ENCODE results near the gene FOXR1.
"Not testable (repeated sequence)": the region's sequence is repeated elsewhere in the genome, so short reads cannot be mapped to it uniquely, and the experiment has no call there.

Gene FOXR1

DNA sequence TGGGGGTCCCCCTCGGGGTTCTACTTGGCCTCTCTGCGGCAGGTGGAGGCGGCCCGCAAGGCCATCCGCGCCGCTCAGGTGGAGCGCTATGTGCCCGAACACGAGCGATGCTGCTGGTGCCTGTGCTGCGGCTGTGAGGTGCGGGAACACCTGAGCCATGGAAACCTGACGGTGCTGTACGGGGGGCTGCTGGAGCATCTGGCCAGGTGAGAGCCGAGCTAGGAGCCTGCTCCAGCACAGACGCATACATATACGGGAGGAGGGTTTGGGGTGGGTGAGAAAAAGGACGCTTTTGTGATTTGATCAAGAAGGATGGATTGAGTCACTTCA, 26.8 kb downstream of the FOXR1 start:
- DNase-seq: no peak

DNA sequence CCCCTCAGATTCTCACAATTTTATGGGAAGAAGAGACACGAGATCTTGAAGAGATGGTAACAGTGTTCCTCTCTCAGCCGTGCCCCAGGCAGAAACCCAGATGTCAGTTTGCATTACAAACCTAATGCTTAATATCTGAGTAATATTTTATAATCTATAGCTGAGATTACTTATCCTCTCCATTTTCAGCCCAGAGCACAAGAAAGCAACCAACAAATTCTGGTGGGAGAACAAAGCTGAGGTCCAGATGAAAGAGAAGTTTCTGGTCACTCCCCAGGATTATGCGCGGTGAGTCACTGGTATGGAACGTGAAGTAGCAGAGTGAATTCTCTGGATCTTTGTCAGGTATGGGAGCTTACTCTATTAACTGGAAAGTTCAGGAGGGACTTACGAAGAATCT, 27.3 kb downstream of the FOXR1 start:
- DNase-seq: no peak

DNA sequence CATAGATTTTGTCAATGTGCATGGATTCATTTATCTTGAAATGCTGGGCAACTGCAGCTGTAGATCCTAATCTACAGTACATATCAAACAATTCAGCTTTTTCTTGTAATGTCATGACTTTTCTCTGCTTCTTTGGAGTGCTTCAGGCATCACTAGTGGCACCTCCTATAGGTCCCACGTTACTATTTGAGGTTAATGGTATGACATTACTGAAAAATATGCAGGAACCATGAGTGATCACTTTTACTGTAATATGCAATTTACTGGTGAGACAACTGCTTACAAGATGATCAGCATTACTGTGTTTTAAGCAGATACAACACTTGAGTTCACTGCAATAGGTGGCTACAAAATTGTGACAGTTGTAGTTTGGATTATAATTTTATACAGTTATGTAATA, 29.3 kb downstream of the FOXR1 start:
- DNase-seq: no peak

DNA sequence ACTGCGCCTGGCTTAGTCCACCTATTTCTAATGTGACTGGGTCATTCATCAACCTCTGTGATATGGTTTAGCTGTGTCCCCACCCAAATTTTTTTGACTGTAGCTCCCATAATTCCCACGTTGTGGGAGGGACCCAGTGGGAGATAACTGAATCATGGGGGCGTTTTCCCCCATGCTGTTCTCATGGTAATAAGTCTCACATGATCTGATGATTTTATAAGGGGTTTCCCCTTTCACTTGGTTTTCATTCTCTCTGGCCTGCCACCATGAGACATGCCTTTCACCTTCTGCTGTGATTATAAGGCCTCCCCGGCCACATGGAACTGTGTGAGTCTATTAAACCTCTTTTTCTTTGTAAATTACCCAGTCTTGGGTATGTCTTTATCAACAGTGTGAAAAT, 35.1 kb downstream of the FOXR1 start:
- DNase-seq: no peak

DNA sequence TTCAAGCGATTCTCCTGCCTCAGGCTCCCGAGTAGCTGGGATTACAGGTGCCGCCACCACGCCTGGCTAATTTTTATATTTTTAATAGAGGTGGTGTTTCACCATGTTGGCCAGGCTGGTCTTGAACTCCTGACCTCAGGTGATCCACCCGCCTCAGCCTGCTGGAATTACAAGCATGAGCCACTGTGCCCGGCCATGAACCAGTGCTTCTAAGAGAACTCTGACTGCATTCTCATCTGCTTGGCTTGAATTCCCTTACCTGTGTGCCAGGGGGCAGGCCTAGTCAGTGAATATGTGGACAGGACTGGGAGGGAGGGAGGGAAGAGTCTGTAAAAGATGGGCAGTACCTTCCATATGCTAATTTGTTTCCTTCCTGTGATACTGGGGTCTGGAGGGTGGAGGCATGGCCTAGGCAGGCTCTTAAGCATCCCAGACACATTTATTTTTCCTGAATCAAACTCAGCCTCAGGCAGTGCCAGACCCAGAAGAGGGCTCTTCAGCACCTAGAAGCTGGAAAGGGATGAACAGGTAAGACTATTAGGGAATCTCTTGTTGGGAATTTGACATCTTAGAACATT, 40.0 kb downstream of the FOXR1 start:
- no peak for DNase-seq

DNA sequence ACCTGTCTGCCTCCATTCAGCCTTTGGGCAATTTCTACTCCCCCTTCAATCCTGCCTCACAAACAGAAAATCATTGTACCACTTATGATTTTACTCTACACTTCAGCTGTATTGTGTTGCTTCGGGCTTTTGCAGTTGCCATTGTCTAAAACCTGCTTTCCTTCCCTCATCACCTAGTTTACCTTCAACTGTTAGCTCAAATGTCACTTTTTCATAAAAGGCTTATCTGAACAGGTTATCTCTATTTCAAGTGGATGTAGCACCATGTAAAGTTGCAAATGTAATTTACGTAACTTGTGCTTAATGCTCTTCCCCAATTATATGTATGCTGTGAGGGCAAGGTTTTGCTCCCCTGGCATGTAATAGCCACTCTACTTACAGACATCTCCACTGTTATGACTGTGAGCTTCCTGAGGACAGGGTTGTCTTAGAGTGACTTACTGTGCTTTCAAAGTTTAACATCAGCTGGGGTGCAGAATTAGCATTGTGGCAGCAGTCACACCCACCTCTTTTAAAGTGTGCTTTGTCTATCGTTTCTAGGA, 41.1 kb downstream of the FOXR1 start:
- no peak for DNase-seq

DNA sequence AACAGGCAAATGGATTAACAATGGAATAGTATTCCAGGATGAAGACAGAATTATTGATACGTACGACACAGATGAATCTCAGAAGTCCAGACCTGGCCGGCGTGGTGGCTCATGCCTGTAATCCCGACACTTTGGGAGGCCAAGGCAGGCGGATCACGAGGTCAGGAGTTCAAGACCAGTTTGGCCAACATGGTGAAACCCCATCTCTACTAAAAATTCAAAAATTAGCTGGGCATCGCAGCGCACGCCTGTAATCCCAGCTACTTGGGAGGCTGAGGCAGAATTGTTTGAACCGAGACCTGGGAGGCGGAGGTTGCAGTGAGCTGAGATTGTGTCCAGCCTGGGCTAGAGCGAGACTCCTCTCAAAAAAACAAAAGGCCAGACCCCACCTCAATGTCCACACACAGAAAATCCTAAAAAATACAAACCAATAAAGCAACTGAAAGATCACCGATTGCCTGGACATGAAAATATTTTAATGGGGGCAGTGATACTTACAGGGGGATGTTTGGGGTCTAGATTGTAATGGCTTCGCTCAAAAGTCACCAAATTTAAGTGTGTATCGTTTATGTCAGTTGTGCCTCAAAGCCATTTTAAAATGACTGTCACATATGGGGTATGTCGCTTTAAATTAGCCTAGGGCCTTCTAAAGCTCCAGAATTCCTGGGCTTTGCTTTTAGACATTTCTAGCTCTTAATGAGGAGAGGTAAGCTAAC, 42.8 kb downstream of the FOXR1 start:
- no peak for DNase-seq

DNA sequence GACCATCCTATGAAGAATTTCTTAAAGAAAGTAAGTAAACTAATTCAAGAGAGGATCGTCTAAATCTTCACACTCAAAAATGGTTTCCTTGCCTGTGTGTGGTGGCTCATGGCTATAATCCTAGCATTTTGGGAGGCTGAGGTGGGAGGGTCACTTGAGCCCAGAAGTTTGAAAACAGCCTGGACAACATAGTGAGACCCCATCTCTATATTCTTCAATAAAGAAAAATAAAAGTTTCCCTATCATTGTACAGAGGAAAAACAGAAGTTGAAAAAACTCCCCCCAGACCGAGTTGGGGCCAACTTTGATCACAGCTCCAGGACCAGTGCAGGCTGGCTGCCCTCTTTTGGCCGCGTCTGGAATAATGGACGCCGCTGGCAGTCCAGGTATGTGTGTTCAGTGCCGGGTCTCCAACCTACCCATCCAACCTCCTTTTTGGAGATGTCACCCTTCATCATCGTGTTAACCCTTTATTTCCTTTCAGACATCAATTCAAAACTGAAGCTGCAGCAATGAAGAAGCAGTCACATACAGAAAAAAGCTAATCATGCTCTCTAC, 43.6 kb downstream of the FOXR1 start:
- DNase-seq: no peak

DNA sequence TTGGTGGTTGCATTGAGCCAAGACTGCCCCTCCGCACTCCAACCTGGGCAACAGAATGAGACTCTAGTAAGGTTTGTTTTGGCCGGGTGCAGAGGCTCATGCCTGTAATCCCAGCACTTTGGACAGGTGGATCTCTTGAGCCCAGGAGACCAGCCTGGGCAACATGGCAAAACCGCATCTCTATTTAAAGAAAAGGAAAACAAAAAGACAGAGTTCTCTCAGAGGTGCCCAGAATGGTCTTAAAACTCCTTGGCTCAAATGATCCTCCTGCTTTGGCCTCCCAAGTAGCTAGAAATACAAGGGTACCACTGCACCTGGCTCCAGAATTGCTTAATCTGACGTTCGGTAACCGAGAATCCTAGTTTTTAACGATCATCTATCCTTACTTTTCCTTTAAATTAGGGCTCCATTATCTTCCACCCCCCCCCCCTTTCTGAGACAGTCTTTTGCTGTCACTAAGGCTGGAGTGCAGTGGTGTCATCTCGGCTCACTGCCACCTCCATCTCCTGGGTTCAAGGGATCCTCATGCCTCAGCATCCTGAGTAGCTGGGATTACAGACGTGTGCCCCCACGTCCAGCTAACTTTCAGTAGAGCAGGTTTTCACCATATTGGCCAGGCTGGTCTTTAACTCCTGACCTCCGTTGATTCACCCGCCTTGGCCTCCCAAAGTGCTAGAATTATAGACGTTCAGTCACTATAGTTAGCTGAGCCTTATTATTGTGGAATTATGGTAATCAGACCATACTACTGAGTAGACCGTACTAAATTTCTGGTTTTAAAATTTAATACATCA, 44.9 kb downstream of the FOXR1 start:
- no peak for DNase-seq

DNA sequence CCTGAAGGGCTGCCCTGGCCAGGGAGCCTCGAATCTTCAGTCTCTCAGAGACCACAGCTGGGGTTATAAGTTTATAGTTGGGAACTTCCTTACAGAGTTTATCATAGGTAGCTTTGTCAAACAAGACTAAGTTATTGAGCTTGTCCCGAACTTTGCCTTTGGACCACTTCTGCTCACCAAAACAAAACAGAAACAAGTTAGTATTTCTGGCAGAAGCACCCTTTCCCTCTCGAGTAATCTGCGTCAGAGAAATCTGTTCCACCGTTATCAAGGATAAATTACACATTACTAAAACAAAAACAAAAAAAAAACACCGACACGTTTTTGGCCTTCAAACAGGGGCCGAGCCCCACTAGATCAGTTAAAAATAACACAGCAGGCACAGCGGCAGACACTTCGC, 45.8 kb downstream of the FOXR1 start:
- not testable (repeated sequence) for DNase-seq

DNA sequence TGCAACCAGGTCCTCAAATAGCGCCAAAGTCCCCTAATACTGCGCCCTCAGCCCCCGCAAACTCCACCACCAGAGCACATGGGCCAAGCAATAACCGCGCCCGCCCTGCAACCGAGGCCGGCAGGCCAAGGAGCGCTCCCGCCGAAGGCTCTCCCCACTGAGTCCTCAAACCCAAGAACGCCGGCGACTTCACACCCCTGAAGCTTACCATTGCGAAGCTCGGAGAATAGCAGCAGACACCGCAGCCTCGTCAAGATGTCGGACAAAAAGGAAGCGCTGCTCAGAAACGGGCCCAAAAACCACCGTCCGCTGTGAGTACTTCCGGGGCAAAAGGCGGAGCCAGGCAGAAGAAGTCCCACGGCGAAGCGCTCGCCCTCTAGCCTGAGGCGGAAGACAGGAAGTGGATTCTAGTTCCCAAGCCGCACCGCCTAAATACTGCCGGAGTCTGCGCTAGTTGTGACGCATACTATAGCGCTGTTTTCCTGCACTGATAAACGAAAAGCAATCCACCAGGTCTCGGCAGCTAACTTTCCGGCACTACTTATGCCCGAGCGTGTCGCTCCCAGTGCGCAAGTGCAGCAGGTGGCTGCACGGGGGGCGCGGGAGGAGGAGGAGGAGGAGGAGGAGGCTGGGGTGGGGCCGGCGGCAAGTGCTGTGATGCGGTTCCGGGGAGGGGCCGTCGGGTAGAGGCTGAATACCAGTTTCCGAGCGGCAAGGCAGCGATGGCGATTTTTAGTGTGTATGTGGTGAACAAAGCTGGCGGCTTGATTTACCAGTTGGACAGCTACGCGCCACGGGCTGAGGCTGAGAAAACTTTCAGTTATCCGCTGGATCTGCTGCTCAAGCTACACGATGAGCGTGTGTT, 46.7 kb downstream of the FOXR1 start, which contains the start of the genes RPS25 and TRAPPC4:
Gene RPS25, minus strand, starts transcription at position 270 of the 865 bp plus-strand sequence. Its CDS starts 59 bp downstream, at position 211.
Gene TRAPPC4, plus strand, starts transcription at position 693 of the 865 bp plus-strand sequence. Its CDS starts 30 bp downstream, at position 723.
- peak; percentile 93 to 96 for DNase-seq

DNA sequence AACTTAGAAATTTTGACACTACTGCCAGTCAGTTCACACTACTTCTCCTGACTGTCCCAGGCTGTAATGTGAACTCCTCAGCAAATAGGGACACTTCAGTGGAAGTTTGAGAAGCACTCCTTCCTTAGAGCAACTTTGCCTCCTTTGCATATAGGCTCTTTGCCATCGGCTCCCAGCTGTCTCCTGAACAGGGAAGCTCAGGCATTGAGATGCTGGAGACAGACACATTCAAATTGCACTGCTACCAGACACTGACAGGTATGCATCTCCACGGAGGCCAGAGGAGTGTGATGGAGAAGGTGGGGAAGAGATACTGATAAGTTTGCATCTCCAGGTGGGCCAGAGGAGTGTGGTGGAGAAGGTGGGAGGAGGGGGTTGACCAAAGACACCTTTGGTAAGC, 48.4 kb downstream of the FOXR1 start:
- DNase-seq: no peak

DNA sequence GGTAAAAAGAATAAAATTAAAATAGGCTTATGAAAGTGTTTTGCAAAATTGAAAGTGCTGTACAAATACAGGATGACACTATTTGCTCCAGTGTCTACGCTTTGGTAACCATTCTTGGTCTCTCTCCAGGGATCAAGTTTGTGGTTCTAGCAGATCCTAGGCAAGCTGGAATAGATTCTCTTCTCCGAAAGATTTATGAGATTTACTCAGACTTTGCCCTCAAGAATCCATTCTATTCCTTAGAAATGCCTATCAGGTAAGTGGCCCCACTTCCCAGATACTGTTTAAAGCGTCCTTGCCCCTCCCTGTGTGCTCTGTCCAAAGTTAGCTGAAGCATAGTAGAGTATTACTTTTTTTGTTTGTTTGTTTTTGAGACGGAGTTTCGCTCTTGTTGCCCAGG, 50.1 kb downstream of the FOXR1 start:
- no peak for DNase-seq

DNA sequence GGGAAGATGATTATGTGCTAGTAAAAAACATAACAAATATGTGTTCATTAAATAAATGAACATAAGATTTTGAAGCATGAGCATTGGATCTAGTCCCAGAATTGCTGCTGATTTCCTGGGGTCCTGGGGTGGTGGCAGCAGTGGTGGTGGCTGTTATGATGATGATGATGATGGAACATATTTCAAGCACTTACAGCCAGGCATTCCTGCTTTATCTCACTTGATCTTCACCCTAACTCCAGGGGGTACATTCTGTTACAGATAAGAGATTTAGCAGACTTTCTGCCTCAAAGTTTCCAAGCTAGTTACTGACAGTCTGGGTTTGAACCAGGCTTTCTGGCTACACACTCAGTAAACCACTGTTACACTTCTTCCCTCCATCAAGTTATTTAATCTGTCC, 52.2 kb downstream of the FOXR1 start:
- no peak for DNase-seq

DNA sequence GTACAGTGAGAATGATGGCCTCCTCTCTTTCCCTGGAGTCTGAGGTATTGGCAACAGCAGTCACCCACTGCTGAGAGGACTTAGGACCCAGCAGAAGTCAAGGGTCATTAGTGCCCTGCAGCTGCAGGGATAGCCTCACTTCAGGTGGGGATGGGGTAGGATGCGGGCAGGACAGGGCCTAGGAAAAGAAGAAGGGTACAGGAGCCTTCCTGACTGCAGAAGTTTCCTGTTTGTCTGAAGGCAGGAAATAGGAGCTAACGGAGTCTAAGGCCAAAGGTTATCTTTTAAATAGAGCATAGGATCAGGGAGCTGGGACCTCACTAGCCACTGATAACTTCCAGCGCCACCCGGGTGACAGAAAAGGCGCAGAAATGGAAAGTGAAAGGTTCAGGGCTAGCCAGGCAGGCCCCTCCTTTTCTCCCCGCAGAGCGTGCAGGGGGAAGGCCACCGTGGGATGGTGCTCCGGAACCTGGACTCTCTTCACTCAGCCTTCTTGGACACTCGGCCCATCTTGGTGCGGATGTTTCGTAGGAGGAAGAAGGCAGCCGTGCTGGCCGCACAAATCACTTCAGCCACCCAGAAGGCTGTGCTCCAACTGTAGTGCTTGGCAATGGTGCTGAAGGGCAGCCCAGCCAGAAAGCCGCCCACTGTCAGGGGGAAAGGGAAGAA, 53.0 kb downstream of the FOXR1 start:
- DNase-seq: no peak

DNA sequence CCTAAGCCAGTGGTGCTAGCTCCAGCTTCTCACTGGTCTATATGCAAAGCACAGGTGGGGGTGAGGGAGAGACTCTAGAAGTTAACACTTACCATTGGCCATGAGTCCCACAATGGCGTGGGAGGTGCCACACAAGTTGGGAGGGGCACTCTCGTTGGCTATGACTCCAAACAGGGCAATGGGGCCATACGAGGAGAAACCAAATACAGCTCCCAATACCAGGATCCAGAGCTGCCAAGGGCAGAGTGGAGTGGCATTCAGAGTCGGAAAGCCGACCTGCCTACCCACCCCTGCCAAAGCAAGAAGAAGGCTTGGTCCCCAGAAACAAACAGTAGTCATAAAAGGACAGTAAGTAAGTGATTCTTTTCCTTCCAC, 53.5 kb downstream of the FOXR1 start:
- no peak for DNase-seq

DNA sequence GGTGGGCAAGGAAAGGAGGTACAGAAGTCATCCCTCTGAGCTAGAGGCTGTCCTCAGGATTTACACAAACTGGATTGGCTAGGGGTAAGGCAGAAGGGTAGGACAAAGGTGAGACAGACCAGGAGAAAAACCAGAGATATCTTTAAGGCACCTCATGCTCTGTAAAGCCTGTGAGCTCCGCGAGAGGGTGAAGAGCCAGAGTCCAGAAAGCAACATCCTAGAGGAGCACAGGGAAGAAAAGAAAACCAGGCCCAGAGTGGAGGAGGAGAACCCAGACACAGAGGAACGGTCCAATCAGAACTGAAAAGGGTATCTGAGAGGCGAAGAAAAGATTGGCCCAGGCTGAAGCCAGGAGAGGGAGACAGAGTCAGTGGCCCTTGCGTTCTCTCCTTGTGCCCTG, 54.0 kb downstream of the FOXR1 start:
- DNase-seq: no peak

DNA sequence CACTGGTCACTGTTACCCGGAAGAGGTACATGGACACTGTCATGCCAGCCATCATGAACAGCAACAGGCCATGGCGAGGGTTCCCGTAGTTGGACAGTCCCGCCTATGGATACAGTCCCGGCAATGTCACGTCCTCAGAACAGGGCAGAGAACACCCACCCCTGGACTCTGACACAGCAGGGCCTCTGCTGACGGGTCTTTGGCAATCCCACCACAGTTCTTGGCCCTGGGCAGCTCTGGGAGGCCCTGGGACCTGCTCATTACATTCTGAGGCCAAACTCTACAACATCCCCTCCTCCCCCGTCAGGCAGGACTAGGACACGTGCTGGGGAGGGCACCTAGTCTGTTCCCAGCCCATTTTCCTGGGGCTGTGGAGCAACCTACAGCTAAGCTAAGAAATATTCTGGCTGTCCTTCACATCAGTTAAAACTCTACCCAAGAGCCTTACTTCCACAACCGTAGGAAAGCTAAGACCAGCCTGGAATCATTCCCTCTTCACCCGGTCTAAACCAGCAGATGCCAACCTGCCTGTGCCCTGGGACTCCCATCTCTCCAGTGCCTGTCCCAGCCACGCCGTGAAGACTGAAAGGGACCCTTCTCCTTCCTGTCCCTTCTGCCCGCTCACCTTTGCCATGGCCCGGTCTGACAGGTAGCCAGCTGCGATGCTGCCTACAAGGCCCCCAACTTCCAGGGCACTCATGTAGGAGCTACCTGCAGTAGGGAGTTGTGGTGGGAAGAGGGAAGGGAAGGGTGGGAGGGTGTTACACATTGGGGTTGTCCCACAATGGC, 54.6 kb downstream of the FOXR1 start:
- no peak for DNase-seq

DNA sequence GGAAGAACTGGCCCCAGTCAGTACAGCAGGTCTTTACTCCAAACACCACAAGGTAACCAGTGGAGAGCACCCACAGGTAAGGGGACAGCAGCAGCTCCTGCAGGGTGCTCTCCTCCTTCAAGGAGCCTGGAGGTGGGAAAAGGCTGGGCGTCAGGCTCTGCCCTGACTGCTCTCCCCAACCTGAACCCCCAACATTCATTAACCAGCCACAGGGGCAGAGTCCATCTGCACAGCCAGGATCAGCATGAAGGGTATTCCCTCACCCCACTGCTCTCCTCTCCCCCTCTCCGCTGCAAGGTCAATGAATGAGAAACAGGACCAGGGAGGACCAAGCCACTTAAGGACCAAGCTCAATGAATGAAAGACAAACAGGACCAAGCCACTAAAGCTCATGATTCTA, 55.4 kb downstream of the FOXR1 start:
- no peak for DNase-seq

DNA sequence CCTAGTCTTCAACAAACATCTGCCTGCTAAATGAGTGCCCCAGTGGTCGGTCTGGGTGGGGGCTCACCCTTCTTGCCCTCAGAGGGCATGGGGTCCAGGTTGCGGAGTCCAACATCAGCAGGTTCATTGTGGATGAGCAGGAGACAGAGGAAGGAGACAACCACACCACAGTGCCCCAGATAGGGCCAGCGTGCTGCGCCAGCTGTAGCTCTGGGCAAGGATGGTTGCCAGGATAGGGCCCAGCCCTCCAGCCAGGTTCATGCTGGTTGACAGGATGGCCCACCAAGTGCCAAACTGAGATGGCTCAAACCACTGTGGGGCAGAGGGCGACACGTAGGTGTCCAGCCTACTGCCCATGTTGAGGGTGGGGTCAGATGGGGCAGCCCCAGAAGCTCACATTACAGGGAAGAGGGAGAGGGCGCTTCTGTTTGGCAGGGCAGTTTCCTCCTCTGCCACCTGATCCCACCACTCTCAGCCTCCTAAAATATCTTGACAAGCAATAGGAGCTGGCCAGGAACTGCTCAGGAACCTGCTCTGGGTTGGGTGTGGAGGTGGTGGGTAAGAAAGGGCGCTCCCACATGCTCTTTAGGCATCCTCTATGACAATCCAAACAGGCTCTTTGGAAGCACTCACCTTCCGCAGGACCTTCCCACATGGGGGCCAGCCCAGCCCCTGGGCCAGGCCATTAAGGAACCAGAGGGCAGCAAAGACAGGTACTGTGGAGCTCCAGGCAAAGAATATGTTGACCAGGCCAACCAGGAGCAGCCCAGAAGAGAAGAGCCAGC, 56.2 kb downstream of the FOXR1 start:
- DNase-seq: no peak
